Measurements from ENCODE around the gene MYD88. TPM values are rescaled to one million over a fixed set of nuclear protein-coding genes. Genes with fewer than 3 reads are reported as not detected.

The MYD88 gene
- total and polyA plus RNA-seq, 9 of the 15 experiments (the other 6 are each of a cell fraction or from before 2014, with no cell fraction given) = 3.2 to 47.3 (median 27.6) TPM

- TF ChIP-seq, protein P1, sequence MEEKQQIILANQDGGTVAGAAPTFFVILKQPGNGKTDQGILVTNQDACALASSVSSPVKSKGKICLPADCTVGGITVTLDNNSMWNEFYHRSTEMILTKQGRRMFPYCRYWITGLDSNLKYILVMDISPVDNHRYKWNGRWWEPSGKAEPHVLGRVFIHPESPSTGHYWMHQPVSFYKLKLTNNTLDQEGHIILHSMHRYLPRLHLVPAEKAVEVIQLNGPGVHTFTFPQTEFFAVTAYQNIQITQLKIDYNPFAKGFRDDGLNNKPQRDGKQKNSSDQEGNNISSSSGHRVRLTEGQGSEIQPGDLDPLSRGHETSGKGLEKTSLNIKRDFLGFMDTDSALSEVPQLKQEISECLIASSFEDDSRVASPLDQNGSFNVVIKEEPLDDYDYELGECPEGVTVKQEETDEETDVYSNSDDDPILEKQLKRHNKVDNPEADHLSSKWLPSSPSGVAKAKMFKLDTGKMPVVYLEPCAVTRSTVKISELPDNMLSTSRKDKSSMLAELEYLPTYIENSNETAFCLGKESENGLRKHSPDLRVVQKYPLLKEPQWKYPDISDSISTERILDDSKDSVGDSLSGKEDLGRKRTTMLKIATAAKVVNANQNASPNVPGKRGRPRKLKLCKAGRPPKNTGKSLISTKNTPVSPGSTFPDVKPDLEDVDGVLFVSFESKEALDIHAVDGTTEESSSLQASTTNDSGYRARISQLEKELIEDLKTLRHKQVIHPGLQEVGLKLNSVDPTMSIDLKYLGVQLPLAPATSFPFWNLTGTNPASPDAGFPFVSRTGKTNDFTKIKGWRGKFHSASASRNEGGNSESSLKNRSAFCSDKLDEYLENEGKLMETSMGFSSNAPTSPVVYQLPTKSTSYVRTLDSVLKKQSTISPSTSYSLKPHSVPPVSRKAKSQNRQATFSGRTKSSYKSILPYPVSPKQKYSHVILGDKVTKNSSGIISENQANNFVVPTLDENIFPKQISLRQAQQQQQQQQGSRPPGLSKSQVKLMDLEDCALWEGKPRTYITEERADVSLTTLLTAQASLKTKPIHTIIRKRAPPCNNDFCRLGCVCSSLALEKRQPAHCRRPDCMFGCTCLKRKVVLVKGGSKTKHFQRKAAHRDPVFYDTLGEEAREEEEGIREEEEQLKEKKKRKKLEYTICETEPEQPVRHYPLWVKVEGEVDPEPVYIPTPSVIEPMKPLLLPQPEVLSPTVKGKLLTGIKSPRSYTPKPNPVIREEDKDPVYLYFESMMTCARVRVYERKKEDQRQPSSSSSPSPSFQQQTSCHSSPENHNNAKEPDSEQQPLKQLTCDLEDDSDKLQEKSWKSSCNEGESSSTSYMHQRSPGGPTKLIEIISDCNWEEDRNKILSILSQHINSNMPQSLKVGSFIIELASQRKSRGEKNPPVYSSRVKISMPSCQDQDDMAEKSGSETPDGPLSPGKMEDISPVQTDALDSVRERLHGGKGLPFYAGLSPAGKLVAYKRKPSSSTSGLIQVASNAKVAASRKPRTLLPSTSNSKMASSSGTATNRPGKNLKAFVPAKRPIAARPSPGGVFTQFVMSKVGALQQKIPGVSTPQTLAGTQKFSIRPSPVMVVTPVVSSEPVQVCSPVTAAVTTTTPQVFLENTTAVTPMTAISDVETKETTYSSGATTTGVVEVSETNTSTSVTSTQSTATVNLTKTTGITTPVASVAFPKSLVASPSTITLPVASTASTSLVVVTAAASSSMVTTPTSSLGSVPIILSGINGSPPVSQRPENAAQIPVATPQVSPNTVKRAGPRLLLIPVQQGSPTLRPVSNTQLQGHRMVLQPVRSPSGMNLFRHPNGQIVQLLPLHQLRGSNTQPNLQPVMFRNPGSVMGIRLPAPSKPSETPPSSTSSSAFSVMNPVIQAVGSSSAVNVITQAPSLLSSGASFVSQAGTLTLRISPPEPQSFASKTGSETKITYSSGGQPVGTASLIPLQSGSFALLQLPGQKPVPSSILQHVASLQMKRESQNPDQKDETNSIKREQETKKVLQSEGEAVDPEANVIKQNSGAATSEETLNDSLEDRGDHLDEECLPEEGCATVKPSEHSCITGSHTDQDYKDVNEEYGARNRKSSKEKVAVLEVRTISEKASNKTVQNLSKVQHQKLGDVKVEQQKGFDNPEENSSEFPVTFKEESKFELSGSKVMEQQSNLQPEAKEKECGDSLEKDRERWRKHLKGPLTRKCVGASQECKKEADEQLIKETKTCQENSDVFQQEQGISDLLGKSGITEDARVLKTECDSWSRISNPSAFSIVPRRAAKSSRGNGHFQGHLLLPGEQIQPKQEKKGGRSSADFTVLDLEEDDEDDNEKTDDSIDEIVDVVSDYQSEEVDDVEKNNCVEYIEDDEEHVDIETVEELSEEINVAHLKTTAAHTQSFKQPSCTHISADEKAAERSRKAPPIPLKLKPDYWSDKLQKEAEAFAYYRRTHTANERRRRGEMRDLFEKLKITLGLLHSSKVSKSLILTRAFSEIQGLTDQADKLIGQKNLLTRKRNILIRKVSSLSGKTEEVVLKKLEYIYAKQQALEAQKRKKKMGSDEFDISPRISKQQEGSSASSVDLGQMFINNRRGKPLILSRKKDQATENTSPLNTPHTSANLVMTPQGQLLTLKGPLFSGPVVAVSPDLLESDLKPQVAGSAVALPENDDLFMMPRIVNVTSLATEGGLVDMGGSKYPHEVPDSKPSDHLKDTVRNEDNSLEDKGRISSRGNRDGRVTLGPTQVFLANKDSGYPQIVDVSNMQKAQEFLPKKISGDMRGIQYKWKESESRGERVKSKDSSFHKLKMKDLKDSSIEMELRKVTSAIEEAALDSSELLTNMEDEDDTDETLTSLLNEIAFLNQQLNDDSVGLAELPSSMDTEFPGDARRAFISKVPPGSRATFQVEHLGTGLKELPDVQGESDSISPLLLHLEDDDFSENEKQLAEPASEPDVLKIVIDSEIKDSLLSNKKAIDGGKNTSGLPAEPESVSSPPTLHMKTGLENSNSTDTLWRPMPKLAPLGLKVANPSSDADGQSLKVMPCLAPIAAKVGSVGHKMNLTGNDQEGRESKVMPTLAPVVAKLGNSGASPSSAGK (IDR thresholded peaks at IDR 0.05) = peak; percentile 27; the same call in 1 of the 2 replicates
- TF ChIP-seq GTF2E2 (tag; IDR thresholded peaks at IDR 0.05) (no peak), ELF4 (CRISPR knock-in tag; IDR thresholded peaks at IDR 0.05) (peak; percentile 78; the same call in 1 of the 2 replicates), ZSCAN29 (IDR thresholded peaks at IDR 0.05) (no peak), E2F3 (CRISPR knock-in tag; IDR thresholded peaks at IDR 0.05) (no peak)
- TF ChIP-seq, protein P2, sequence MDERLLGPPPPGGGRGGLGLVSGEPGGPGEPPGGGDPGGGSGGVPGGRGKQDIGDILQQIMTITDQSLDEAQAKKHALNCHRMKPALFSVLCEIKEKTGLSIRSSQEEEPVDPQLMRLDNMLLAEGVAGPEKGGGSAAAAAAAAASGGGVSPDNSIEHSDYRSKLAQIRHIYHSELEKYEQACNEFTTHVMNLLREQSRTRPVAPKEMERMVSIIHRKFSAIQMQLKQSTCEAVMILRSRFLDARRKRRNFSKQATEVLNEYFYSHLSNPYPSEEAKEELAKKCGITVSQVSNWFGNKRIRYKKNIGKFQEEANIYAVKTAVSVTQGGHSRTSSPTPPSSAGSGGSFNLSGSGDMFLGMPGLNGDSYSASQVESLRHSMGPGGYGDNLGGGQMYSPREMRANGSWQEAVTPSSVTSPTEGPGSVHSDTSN (CRISPR knock-in tag; IDR thresholded peaks at IDR 0.05; ENCODE audit: low read depth) = no peak
- TF ChIP-seq, protein P2 (tag; conservative IDR thresholded peaks at IDR 0.05; ENCODE audit: low read depth) = peak; percentile 47; the same call in 1 of the 2 replicates
- TF ChIP-seq, protein P3, sequence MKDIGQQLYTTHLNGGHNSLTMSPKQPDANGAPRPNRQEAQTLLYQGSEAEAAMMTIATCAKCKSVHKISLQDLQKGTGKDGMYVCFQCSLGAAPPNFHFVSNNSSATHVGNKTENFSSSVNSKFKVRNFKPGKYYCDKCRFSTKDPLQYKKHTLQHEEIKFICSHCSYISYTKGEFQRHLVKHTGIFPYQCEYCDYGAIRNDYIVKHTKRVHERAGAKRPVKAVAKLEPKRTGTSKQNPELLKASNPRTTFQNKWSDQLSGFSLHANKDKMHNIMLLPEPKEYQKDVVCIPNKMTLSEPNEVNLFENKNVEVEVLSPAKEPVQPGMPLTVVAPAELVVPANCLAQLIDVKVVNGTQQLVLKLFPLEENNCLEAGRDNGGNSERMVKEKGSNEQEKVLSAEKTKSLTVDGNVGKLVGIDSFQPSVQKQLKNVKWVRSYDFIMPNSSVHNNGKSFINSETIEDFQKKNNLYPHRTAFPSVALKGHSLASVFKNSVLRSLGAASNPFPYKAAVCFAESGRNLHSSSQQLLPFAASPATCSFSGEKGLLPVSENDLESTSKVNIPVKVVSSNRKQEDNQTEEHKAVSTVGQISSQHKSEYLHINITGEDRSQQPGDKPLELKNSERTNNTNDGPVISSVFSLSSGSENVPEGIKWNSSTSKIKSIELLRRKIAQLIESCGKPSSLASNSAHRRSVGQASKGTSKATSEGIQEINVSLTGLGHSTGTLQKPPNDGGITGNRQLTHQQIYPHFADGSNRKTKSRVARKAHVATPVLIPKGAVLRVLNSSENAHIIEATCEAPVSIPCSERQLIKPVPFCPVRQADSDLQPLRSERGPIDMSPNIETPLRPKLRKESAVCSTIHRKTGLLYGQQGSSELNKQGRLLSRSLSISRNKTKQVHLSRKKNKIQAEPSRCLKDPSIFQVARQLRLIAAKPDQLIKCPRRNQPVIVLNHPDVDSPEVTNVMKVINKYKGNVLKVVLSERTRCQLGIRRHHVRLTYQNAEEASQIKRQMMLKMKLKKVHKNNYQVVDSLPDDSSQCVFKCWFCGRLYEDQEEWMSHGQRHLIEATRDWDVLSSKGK (CRISPR knock-in tag; IDR thresholded peaks at IDR 0.05) = no peak
- TF ChIP-seq, protein P4, sequence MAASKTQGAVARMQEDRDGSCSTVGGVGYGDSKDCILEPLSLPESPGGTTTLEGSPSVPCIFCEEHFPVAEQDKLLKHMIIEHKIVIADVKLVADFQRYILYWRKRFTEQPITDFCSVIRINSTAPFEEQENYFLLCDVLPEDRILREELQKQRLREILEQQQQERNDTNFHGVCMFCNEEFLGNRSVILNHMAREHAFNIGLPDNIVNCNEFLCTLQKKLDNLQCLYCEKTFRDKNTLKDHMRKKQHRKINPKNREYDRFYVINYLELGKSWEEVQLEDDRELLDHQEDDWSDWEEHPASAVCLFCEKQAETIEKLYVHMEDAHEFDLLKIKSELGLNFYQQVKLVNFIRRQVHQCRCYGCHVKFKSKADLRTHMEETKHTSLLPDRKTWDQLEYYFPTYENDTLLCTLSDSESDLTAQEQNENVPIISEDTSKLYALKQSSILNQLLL (CRISPR knock-in tag; IDR thresholded peaks at IDR 0.05; ENCODE audit: borderline replicate concordance) = no peak
Observed at GRCh38 chr3:38149708-38150107, 11.2 kb downstream of the MYD88 start (continued).
